ENCODE measurements around the gene AKNA. TPM values are rescaled to one million over a fixed set of nuclear protein-coding genes. Genes with fewer than 3 reads are reported as not detected.

The AKNA gene
- total RNA-seq, 1 donor from 2014 or later: 14.6 TPM

GRCh38 chr9:114392749-114393112 is 4.9 kb upstream of the AKNA start:
- TF ChIP-seq, protein P1, sequence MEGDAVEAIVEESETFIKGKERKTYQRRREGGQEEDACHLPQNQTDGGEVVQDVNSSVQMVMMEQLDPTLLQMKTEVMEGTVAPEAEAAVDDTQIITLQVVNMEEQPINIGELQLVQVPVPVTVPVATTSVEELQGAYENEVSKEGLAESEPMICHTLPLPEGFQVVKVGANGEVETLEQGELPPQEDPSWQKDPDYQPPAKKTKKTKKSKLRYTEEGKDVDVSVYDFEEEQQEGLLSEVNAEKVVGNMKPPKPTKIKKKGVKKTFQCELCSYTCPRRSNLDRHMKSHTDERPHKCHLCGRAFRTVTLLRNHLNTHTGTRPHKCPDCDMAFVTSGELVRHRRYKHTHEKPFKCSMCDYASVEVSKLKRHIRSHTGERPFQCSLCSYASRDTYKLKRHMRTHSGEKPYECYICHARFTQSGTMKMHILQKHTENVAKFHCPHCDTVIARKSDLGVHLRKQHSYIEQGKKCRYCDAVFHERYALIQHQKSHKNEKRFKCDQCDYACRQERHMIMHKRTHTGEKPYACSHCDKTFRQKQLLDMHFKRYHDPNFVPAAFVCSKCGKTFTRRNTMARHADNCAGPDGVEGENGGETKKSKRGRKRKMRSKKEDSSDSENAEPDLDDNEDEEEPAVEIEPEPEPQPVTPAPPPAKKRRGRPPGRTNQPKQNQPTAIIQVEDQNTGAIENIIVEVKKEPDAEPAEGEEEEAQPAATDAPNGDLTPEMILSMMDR (conservative IDR thresholded peaks at IDR 0.05; ENCODE audit: low read depth, low read length): no peak
- H3K4me3 ChIP-seq (ENCODE audit: low read depth, low read length): no peak overlapping the region
- DNase-seq (ENCODE audit: low read depth): no peak

- TF ChIP-seq, protein P1 (conservative IDR thresholded peaks at IDR 0.05; ENCODE audit: low read depth, low read length): no peak
Observed at GRCh38 chr9:114390952-114391351, 3.2 kb upstream of the AKNA start.

GRCh38 chr9:114389612-114390368 is 2.0 kb upstream of the AKNA start:
- TF ChIP-seq, protein P1 (conservative IDR thresholded peaks at IDR 0.05; ENCODE audit: low read depth, low read length): peak; percentile 25
- no peak for DNase-seq (ENCODE audit: low read depth)
- H3K4me3 ChIP-seq (ENCODE audit: low read depth, low read length): no peak overlapping the region

More at GRCh38 chr9:114390952-114391351, 3.2 kb upstream of the AKNA start:
- no peak for DNase-seq (ENCODE audit: low read depth)
- H3K4me3 ChIP-seq (ENCODE audit: low read depth, low read length): no peak overlapping the region

DNA sequence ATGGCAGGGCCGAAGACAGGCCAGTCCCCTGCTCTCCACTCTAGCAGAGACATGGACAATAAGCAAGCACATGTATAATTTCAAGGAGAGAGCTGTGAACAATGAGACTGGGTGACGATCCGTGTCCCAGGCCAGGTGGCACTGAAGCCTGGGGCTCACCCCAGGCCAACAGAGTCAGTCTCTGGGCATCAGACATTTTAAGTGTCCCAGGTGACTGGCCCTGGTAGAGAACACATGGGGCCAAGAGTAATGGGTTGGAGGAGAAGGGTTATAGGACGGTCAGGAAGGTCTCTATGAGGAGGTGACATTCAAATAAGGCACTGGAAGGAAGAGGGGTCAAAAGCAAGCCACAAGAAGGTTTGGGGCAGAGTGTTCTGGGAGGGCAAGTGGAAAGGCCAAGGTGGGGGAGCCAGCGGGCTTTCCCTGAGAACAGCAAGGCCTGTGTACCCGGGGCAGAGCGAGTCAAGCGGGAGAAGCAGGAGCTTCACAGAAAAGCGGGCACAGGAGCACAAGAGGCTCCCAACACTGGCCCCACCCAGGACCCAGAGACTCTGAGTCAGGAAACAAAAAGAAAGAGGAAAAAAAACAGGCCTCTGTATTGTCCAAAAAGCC is 1.1 kb upstream of the AKNA start:
- H3K4me3 ChIP-seq (ENCODE audit: low read depth, low read length): no peak overlapping the region
- DNase-seq (ENCODE audit: low read depth): no peak
- TF ChIP-seq, protein P1 (conservative IDR thresholded peaks at IDR 0.05; ENCODE audit: low read depth, low read length): no peak

DNA sequence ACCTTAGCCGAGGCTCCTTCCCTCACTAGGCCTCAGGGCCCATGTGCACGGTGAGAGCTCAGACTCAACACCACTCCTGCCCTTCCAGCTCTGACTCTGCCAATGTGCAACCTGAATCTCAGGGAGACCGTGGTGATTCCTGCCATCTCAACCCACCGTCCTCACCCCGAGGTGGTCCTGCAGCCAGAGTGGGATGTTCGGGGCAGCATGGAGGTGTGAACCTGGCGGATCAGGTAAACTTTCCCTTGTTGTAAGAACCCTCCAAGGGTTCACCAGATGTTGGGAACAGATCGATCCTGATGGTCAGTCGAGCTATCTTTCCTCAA is 538 bp upstream of the AKNA start:
- H3K4me3 ChIP-seq (ENCODE audit: low read depth, low read length): no peak overlapping the region
- DNase-seq (ENCODE audit: low read depth): no peak
- TF ChIP-seq, protein P1 (conservative IDR thresholded peaks at IDR 0.05; ENCODE audit: low read depth, low read length): no peak

DNA sequence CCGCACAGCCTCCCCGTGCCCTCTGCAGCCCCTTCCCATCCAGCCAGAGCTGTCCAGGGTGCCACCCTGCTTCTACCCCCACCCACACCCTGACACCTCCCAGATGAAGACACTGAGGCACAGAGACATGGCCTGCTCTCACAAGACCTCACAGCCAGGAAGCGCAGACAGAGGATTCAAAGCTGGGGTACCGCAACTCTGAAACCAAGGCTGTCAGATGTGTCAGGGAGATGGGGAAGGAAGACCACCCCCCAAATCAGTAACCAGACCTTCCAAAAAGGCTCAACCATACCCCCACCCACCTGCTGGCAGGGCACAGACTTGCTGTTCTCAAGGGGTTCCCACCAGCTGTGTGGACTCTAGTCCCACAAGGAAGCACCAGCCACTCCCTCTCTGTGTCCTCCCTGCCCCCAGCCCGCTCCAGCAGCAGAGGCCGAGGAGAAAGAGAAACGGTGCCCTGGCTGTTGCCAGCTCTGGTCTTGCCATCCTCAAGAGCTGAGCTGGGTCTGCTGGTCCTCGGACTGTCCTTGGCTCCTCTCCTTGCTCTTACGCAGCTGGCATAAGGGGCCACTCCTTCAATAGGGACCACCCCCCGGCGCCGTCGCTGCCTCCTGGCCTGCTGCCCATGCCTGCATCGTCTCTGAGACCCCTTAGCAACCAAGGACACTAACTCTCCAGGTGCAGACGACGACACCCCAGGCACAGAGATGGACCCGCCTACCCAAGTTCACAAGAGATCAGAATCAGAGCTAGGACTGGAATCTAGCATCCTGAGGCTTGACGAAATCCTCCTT is 699 bp downstream of the AKNA start:
- peak overlapping the region; percentile 51 for H3K4me3 ChIP-seq (ENCODE audit: low read depth, low read length)
- TF ChIP-seq, protein P1 (conservative IDR thresholded peaks at IDR 0.05; ENCODE audit: low read depth, low read length): no peak
- DNase-seq (ENCODE audit: low read depth): no peak

All from epithelial cell of proximal tubule (primary cell).